IMR-90 (cell line): ENCODE results near the gene IGSF22. TPM values are rescaled to one million over a fixed set of nuclear protein-coding genes. Genes with fewer than 3 reads are reported as not detected.

Source experiments
- ATAC-seq: fragments of 200-7000 bp; cut with Tn5 transposase; 2 replicates; pipeline ENCODE4 v1.9.1; 2020; ENCODE audit warnings: low read depth, mild to moderate bottlenecking, moderate library complexity
- BruUV-seq: library from RNA; stranded (reverse); fragments of 400-500 nt; replicated peaks from 2 replicates; lab custom pipeline; 2021; lab: Mats Ljungman, UMichigan
- CTCF ChIA-PET: fragments of 300-600 bp; formaldehyde crosslinking; extraction: SDS; loops from one replicate; lab custom pipeline; 2021; ENCODE audit warnings: antibody characterized with exemption; lab: Yijun Ruan, JAX
- POLR2A ChIA-PET: fragments of 300-600 bp; sonication (Branson Sonifier 250); formaldehyde crosslinking; loops from one replicate; lab custom pipeline; 2022; ENCODE audit warnings: antibody characterized with exemption; ENCODE audit not compliant: unreplicated experiment; lab: Charles Lee
- DNase-seq: peaks from one replicate; pipeline ENCODE4 v3.0.0; 2013
- H2AFZ ChIP-seq: replicated peaks from 2 replicates; pipeline ENCODE3; 2013; ENCODE audit warnings: low read length, mild to moderate bottlenecking; ENCODE audit not compliant: poor library complexity
- H2AK5ac ChIP-seq: 2 replicates; pipeline ENCODE4 v1.6.1; 2013; ENCODE audit warnings: low read depth, low read length, inconsistent platforms
- H2AK9ac ChIP-seq: replicated peaks from 2 replicates; pipeline ENCODE3; 2013; ENCODE audit warnings: mild to moderate bottlenecking, low read depth, low read length, moderate library complexity; ENCODE audit not compliant: poor library complexity
- H2BK120ac ChIP-seq: 2 replicates; pipeline ENCODE4 v1.6.1; 2013; ENCODE audit warnings: low read depth, low read length, inconsistent platforms
- H2BK15ac ChIP-seq: 3 replicates; pipeline ENCODE4 v1.6.1; 2013; ENCODE audit warnings: low read depth, low read length, inconsistent platforms
- H2BK20ac ChIP-seq: 2 replicates; pipeline ENCODE4 v1.6.1; 2013; ENCODE audit warnings: low read depth, mild to moderate bottlenecking, inconsistent platforms, low read length, moderate library complexity
- H2BK5ac ChIP-seq: 2 replicates; pipeline ENCODE4 v1.6.1; 2013; ENCODE audit warnings: mild to moderate bottlenecking, low read depth, low read length, inconsistent platforms; ENCODE audit not compliant: poor library complexity, severe bottlenecking
- H3K14ac ChIP-seq: replicated peaks from 2 replicates; pipeline ENCODE4 v1.6.1; 2013; ENCODE audit warnings: low read depth, low read length, inconsistent platforms
- H3K18ac ChIP-seq: 2 replicates; pipeline ENCODE4 v1.6.1; 2013; ENCODE audit warnings: low read depth, low read length, control low read depth
- H3K23ac ChIP-seq: 2 replicates; pipeline ENCODE4 v1.6.1; 2013; ENCODE audit warnings: low read depth, low read length, inconsistent platforms
- H3K27ac ChIP-seq: 2 replicates; pipeline ENCODE4 v1.5.1; 2013; ENCODE audit warnings: mild to moderate bottlenecking, control low read depth, low read length; ENCODE audit not compliant: insufficient read depth
- H3K27me3 ChIP-seq: 2 replicates; pipeline ENCODE4 v1.6.1; 2013; ENCODE audit warnings: low read length; ENCODE audit not compliant: control insufficient read depth, insufficient read depth
- H3K36me3 ChIP-seq: 2 replicates; pipeline ENCODE4 v1.6.1; 2013; ENCODE audit warnings: low read length, mixed read lengths; ENCODE audit not compliant: control insufficient read depth, insufficient read depth
- H3K4ac ChIP-seq: 2 replicates; pipeline ENCODE4 v1.6.1; 2013; ENCODE audit warnings: low read depth, low read length, inconsistent platforms
- H3K4me1 ChIP-seq: 2 replicates; pipeline ENCODE4 v1.6.1; 2013; ENCODE audit warnings: low read length, mixed read lengths; ENCODE audit not compliant: control insufficient read depth, insufficient read depth
- H3K4me2 ChIP-seq: 2 replicates; pipeline ENCODE4 v1.6.1; 2013; ENCODE audit warnings: low read depth, mild to moderate bottlenecking, control low read depth, low read length, moderate library complexity
- H3K4me3 ChIP-seq: 2 replicates; pipeline ENCODE4 v1.5.1; 2013; ENCODE audit warnings: low read depth, mild to moderate bottlenecking, control low read depth, low read length, moderate library complexity; ENCODE audit not compliant: insufficient read depth
- H3K56ac ChIP-seq: 2 replicates; pipeline ENCODE4 v1.6.1; 2013; ENCODE audit warnings: low read length, inconsistent platforms; ENCODE audit not compliant: insufficient read depth; ENCODE audit errors: extremely low read depth
- H3K79me1 ChIP-seq, 2 experiments: 2 replicates each; pipeline ENCODE4 v1.6.1; 2013; ENCODE audit warnings: low read length in 2 of 2, inconsistent platforms in 1 of 2, low read depth in 1 of 2
- H3K9ac ChIP-seq: 2 replicates; pipeline ENCODE4 v1.6.1; 2013; ENCODE audit warnings: low read depth, low read length, control low read depth
- H3K9me1 ChIP-seq: 2 replicates; pipeline ENCODE4 v1.6.1; 2013; ENCODE audit warnings: low read length, inconsistent platforms; ENCODE audit not compliant: insufficient read depth
- H3K9me3 ChIP-seq: 2 replicates; pipeline ENCODE4 v1.6.1; 2013; ENCODE audit warnings: low read length; ENCODE audit not compliant: control insufficient read depth, insufficient read depth
- H4K20me1 ChIP-seq: 2 replicates; pipeline ENCODE4 v1.6.1; 2013; ENCODE audit warnings: low read length, inconsistent platforms; ENCODE audit not compliant: insufficient read depth
- H4K5ac ChIP-seq: 2 replicates; pipeline ENCODE4 v1.6.1; 2013; ENCODE audit warnings: mild to moderate bottlenecking, low read depth, low read length, control low read depth
- H4K8ac ChIP-seq, 2 experiments: 2 replicates each; pipeline ENCODE4 v1.6.1; 2013; ENCODE audit warnings: low read depth in 2 of 2, low read length in 2 of 2, control low read depth in 1 of 2, inconsistent platforms in 1 of 2
- H4K91ac ChIP-seq: 2 replicates; pipeline ENCODE4 v1.6.1; 2013; ENCODE audit warnings: low read depth, low read length, inconsistent platforms; ENCODE audit not compliant: insufficient read depth
- CEBPB ChIP-seq: IDR thresholded peaks from 2 replicates; pipeline ENCODE4 v1.6.1; 2012; ENCODE audit warnings: low read depth, low read length, improper control_type of control experiment
- CHD1 ChIP-seq: IDR thresholded peaks from 2 replicates; pipeline ENCODE4 v1.6.1; 2012; ENCODE audit warnings: low read depth, low read length, improper control_type of control experiment
- ELK1 ChIP-seq: fragments of 150-350 bp; IDR thresholded peaks from 2 replicates; pipeline ENCODE4 v1.6.1; 2016; ENCODE audit warnings: low read depth, mild to moderate bottlenecking, low read length, moderate library complexity, borderline replicate concordance
- MXI1 ChIP-seq: IDR thresholded peaks from 2 replicates; pipeline ENCODE4 v1.6.1; 2012; ENCODE audit warnings: low read depth, mild to moderate bottlenecking, low read length, moderate library complexity, borderline replicate concordance
- USF2 ChIP-seq: fragments of 150-350 bp; IDR thresholded peaks from 2 replicates; pipeline ENCODE4 v1.6.1; 2017; ENCODE audit warnings: mild to moderate bottlenecking, antibody characterized with exemption, low read length, low read depth
- WGBS, 2 experiments: methylation state at CpG; one replicate each; pipeline versions ENCODE4 v1.1.5 to v1.1.7; 2013; ENCODE audit warnings: missing lambda C conversion rate in 2 of 2; ENCODE audit not compliant: insufficient read length in 1 of 2; ENCODE audit errors: extremely low coverage in 2 of 2; 5-methylcytosine and 5-hydroxymethylcytosine counted together
- dilution Hi-C: fragments of 300-500 bp; cut with HindIII; formaldehyde crosslinking; loops from one replicate; pipeline ENCODE4 v1.14.3; 2018; ENCODE audit warnings: low sequenced_read_pairs; ENCODE audit not compliant: unreplicated experiment
- in situ Hi-C: fragments of 300-500 bp; cut with MboI; formaldehyde crosslinking; loops from 3 replicates; pipeline ENCODE4 v1.14.3; 2019; ENCODE audit warnings: low sequenced_read_pairs, inconsistent platforms, mixed read lengths
- intact Hi-C: fragments of 100-400 bp; cut with micrococcal nuclease; formaldehyde crosslinking; loops from 2 replicates; pipeline ENCODE4 v1.10.0; 2022
- polyA plus RNA-seq, 3 experiments: library from polyadenylated mRNA; depleted of rRNA; stranded (reverse); fragments of >200 nt; gene quantifications; 2 replicates each; pipeline ENCODE4 v1.2.3, GENCODE V29; 2012; ENCODE audit warnings: low replicate concordance in 1 of 3
- total RNA-seq: library from RNA; depleted of rRNA; stranded (reverse); fragments of >200 nt; gene quantifications from 2 replicates; pipeline ENCODE4 v1.2.3, GENCODE V29; 2012

The IGSF22 gene
- total and polyA plus RNA-seq, 2 of the 4 experiments (the other 2 are of a cell fraction) = not detected

- ATAC-seq = no peak
- intact Hi-C loops = loop anchor here (2.0 to 5.0 kb wide), 3 partner anchors 144 to 491 kb away; partner anchors contain the start of gene UEVLD
- in situ Hi-C loops = loop anchor here (25.0 kb wide), 1 partner anchor 196 kb away; the partner anchor contains the start of gene TSG101
These were observed 7.2 kb upstream of the IGSF22 start for GRCh38 chr11:18733202-18733601.

More at GRCh38 chr11:18733202-18733601, 7.2 kb upstream of the IGSF22 start:
- H2BK20ac ChIP-seq = no peak overlapping the region
- 40% methylated on average over 1 of the region's 16 CpGs; no CpG with 5 or more reads in 1 of the 2 experiments for WGBS, 2 experiments
- H3K27ac ChIP-seq = no peak overlapping the region
- H3K27me3 ChIP-seq = peaks cover 11% of the 10 kb centered on the region
- H4K20me1 ChIP-seq = no peaks in the 10 kb centered on the region
- H3K4ac ChIP-seq = no peak overlapping the region
- no peak for TF ChIP-seq MXI1
- no peak for TF ChIP-seq ELK1
- no peak for TF ChIP-seq USF2
- TF ChIP-seq CEBPB = no peak
- TF ChIP-seq CHD1 = no peak
- no peak overlapping the region for H2BK15ac ChIP-seq
- no peak for DNase-seq
- no peaks in the 10 kb centered on the region for H3K79me1 ChIP-seq
- H4K5ac ChIP-seq = no peak overlapping the region
- no peaks in the 10 kb centered on the region for H3K36me3 ChIP-seq
- H3K9me3 ChIP-seq = no peaks in the 10 kb centered on the region
- no peak overlapping the region for H2BK120ac ChIP-seq
- H2AK9ac ChIP-seq = no peak overlapping the region
- H3K9ac ChIP-seq = no peak overlapping the region
- no peak overlapping the region for H3K56ac ChIP-seq
- H2AFZ ChIP-seq = no peak overlapping the region
- no peak overlapping the region for H3K4me3 ChIP-seq
- H3K9me1 ChIP-seq = no peaks in the 10 kb centered on the region
- no peak overlapping the region for H2AK5ac ChIP-seq
- dilution Hi-C loops = no loop called here
- H4K91ac ChIP-seq = no peak overlapping the region
- H3K4me2 ChIP-seq = no peak overlapping the region
- no peak overlapping the region for H3K18ac ChIP-seq
- no TSS peak for BruUV-seq
- no peak overlapping the region for H3K23ac ChIP-seq
- ChIA-PET CTCF (interaction anchor here (1.5 to 2.0 kb wide), 2 partner anchors 12 to 33 kb away, joined by 5 read pairs; no protein-coding TSS in a partner anchor), POLR2A (no interaction called here)
- no peak overlapping the region for H3K14ac ChIP-seq
- no peak overlapping the region for H4K8ac ChIP-seq
- H2BK5ac ChIP-seq = no peak overlapping the region
- H3K4me1 ChIP-seq = no peaks in the 10 kb centered on the region
